Small intestine (tissue), 7 donors: ENCODE results near the gene TTLL4. TPM values are rescaled to one million over a fixed set of nuclear protein-coding genes. Genes with fewer than 3 reads are reported as not detected.

Experiments
- DNase-seq, 2 donors: peaks; one replicate each; pipeline versions ENCODE4 v3.0.0 to v3.0.0-alpha.2; 2013
- FAIRE-seq: peaks from 2 replicates; lab custom pipeline; 2012; peaks lifted over from hg19 to GRCh38; lab: Jason Lieb, UNC
- H3K27ac ChIP-seq, 3 donors: one replicate each; pipeline ENCODE4 v1.5.1; 2013; ENCODE audit warnings: low read length in 2 of 3, mild to moderate bottlenecking in 2 of 3, control low read depth in 1 of 3, inconsistent platforms in 1 of 3, low read depth in 1 of 3, moderate library complexity in 1 of 3
- H3K27me3 ChIP-seq, 3 donors: one replicate each; pipeline ENCODE4 v1.6.1; 2013; ENCODE audit warnings: low read length in 3 of 3, inconsistent platforms in 1 of 3; ENCODE audit not compliant: control insufficient read depth in 3 of 3, insufficient read depth in 3 of 3
- H3K36me3 ChIP-seq, 3 donors: one replicate each; pipeline ENCODE4 v1.6.1; 2013; ENCODE audit warnings: low read length in 3 of 3, inconsistent platforms in 1 of 3, low read depth in 1 of 3, mild to moderate bottlenecking in 1 of 3, moderate library complexity in 1 of 3; ENCODE audit not compliant: control insufficient read depth in 3 of 3, insufficient read depth in 2 of 3
- H3K4me1 ChIP-seq, 3 donors: one replicate each; pipeline ENCODE4 v1.6.1; 2013; ENCODE audit warnings: low read length in 2 of 3, inconsistent platforms in 1 of 3, low read depth in 1 of 3, mild to moderate bottlenecking in 1 of 3, moderate library complexity in 1 of 3; ENCODE audit not compliant: control insufficient read depth in 3 of 3, insufficient read depth in 2 of 3
- H3K4me3 ChIP-seq, 3 donors: one replicate each; pipeline ENCODE4 v1.5.1; 2013; ENCODE audit warnings: low read length in 3 of 3, control low read depth in 1 of 3, inconsistent platforms in 1 of 3, low read depth in 1 of 3, mild to moderate bottlenecking in 1 of 3, moderate library complexity in 1 of 3
- H3K9me3 ChIP-seq, 2 donors: one replicate each; pipeline ENCODE4 v1.6.1; 2013; ENCODE audit warnings: low read depth in 1 of 2, low read length in 1 of 2; ENCODE audit not compliant: control insufficient read depth in 2 of 2, insufficient read depth in 1 of 2
- WGBS, 3 donors: extraction: QIAGEN DNeasy Blood & Tissue Kit; methylation state at CpG; one replicate each; pipeline ENCODE4 v1.1.7; 2013; 5-methylcytosine and 5-hydroxymethylcytosine counted together
- polyA plus RNA-seq, 4 donors: library from polyadenylated mRNA; stranded (reverse) in 3 of 4; unstranded in 1 of 4; fragments of 200-250 nt in 3 of 4; fragments of 120-200 nt in 1 of 4; gene quantifications; one replicate each; pipeline versions ENCODE4 v1.2.1 to v1.2.3, GENCODE V29; 2013
- donor health status: healthy with polysubstance abuse.
- donor health status: control.
- donor health status: control.
- donor health status: Bipolar disorder and iron deficiency.
- donor health status: healthy.

The TTLL4 gene
- polyA plus RNA-seq, 4 donors: 8.6 to 25.7 (median 12.5) TPM

GRCh38 chr2:218719457-218719856 lies 8.8 kb downstream of the TTLL4 start:
- Histone ChIP-seq H3K36me3 (no peaks in the 10 kb centered on the region), H3K27me3 (no peaks in the 10 kb centered on the region), H3K27ac (no peak overlapping the region), H3K4me3 (no peak overlapping the region), H3K9me3 (no peaks in the 10 kb centered on the region), H3K4me1 (peaks cover 0 to 11% (median 0%) of the 10 kb centered on the region in 3 donors)
- DNase-seq: no peak
- FAIRE-seq: no peak
- WGBS, 3 donors: 59 to 73% (median 60%) methylated on average over 3 of the region's 3 CpGs

GRCh38 chr2:218720048-218721041 lies 9.7 kb downstream of the TTLL4 start:
- FAIRE-seq (no peak), DNase-seq (no peak)
- H3K9me3 ChIP-seq: no peaks in the 10 kb centered on the region
- 96 to 98% (median 96%) methylated on average over 19 of the region's 19 CpGs for WGBS, 3 donors
- peaks cover 0 to 5% (median 0%) of the 10 kb centered on the region in 3 donors for H3K36me3 ChIP-seq
- no peaks in the 10 kb centered on the region for H3K27me3 ChIP-seq
- H3K4me3 ChIP-seq: no peak overlapping the region
- H3K27ac ChIP-seq: no peak overlapping the region
- H3K4me1 ChIP-seq: peaks cover 0 to 11% (median 0%) of the 10 kb centered on the region in 3 donors

GRCh38 chr2:218721488-218721887 lies 10.9 kb downstream of the TTLL4 start:
- H3K36me3 ChIP-seq: peaks cover 0 to 5% (median 0%) of the 10 kb centered on the region in 3 donors
- DNase-seq (no peak), FAIRE-seq (no peak)
- no peaks in the 10 kb centered on the region for H3K27me3 ChIP-seq
- peaks cover 0 to 8% of the 10 kb centered on the region in 2 donors for H3K9me3 ChIP-seq
- no peak overlapping the region for H3K27ac ChIP-seq
- no peak overlapping the region for H3K4me3 ChIP-seq
- H3K4me1 ChIP-seq: peaks cover 0 to 11% (median 0%) of the 10 kb centered on the region in 3 donors

- Histone ChIP-seq H3K27ac (no peak overlapping the region), H3K36me3 (peaks cover 0 to 5% (median 0%) of the 10 kb centered on the region in 3 donors), H3K9me3 (peaks cover 0 to 13% of the 10 kb centered on the region in 2 donors), H3K27me3 (no peaks in the 10 kb centered on the region), H3K4me3 (no peak overlapping the region), H3K4me1 (peaks cover 0 to 11% (median 0%) of the 10 kb centered on the region in 3 donors)
- FAIRE-seq (no peak), DNase-seq (no peak)
- WGBS, 3 donors: 41 to 67% (median 55%) methylated on average over 2 of the region's 2 CpGs
Measured at GRCh38 chr2:218721934-218722333, 11.3 kb downstream of the TTLL4 start.

- DNase-seq: no peak
- Histone ChIP-seq H3K4me3 (no peak overlapping the region), H3K4me1 (peaks cover 0 to 8% (median 0%) of the 10 kb centered on the region in 3 donors), H3K27me3 (no peaks in the 10 kb centered on the region), H3K9me3 (peaks cover 0 to 17% of the 10 kb centered on the region in 2 donors), H3K27ac (no peak overlapping the region), H3K36me3 (peaks cover 0 to 6% (median 0%) of the 10 kb centered on the region in 3 donors)
- WGBS, 3 donors: 38 to 66% (median 58%) methylated on average over 1 of the region's 1 CpG
- FAIRE-seq: no peak
Measured at GRCh38 chr2:218722419-218722818, 11.8 kb downstream of the TTLL4 start.

- FAIRE-seq: no peak
- Histone ChIP-seq H3K4me3 (no peak overlapping the region), H3K27ac (no peak overlapping the region)
Measured at GRCh38 chr2:218722876-218723785, 12.5 kb downstream of the TTLL4 start.

GRCh38 chr2:218726004-218726574 lies 15.5 kb downstream of the TTLL4 start:
- no peak overlapping the region for H3K27ac ChIP-seq
- H3K27me3 ChIP-seq: no peaks in the 10 kb centered on the region
- H3K4me1 ChIP-seq: no peaks in the 10 kb centered on the region
- H3K4me3 ChIP-seq: no peak overlapping the region
- peaks cover 0 to 19% of the 10 kb centered on the region in 2 donors for H3K9me3 ChIP-seq
- peaks cover 0 to 12% (median 0%) of the 10 kb centered on the region in 3 donors for H3K36me3 ChIP-seq
- no peak for FAIRE-seq
- no peak for DNase-seq
- 96 to 97% (median 97%) methylated on average over 6 of the region's 6 CpGs for WGBS, 3 donors

More at GRCh38 chr2:218722876-218723785, 12.5 kb downstream of the TTLL4 start:
- Histone ChIP-seq H3K9me3 (peaks cover 0 to 19% of the 10 kb centered on the region in 2 donors), H3K36me3 (peaks cover 0 to 7% (median 0%) of the 10 kb centered on the region in 3 donors), H3K27me3 (no peaks in the 10 kb centered on the region), H3K4me1 (peaks cover 0 to 4% (median 0%) of the 10 kb centered on the region in 3 donors)
- DNase-seq: no peak
- 67 to 68% (median 67%) methylated on average over 1 of the region's 1 CpG for WGBS, 3 donors
